ENCODE results near the gene CLINT1. TPM values are rescaled to one million over a fixed set of nuclear protein-coding genes. Genes with fewer than 3 reads are reported as not detected.

The CLINT1 gene
- polyA plus RNA-seq, 1 experiment = 103 TPM

DNA sequence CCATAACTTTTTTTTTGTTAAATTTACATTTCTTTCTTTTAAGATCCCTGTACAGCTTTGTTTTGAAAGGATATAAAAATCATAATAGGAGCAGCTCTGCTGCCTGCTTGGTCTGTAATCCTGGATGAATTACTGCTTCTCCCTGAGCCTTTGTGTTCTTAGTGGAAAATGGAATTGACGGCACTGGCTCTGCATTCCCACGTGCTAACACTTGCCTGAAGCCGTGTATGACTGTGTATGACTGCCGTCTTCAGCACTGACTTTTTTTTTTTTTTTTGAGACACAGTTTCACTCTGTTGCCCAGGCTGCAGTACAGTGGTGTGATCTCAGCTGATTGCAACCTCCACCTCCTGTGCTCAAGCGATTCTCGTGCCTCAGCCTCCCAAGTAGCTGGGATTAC, 123.0 kb downstream of the CLINT1 start:
- DNase-seq (ENCODE audit: low read depth, low spot score) = no peak
- CTCF ChIA-PET = no interaction called here
- Histone ChIP-seq H3K27me3 (ENCODE audit: control insufficient read depth, insufficient read depth, low read length) (no peaks in the 10 kb centered on the region), H3K9me3 (ENCODE audit: control insufficient read depth, insufficient read depth, low read length) (no peaks in the 10 kb centered on the region), H3K4me3 (ENCODE audit: low read depth, low read length) (no peak overlapping the region), H3K27ac (ENCODE audit: low read depth, low read length) (no peak overlapping the region)
- TF ChIP-seq, protein P1, sequence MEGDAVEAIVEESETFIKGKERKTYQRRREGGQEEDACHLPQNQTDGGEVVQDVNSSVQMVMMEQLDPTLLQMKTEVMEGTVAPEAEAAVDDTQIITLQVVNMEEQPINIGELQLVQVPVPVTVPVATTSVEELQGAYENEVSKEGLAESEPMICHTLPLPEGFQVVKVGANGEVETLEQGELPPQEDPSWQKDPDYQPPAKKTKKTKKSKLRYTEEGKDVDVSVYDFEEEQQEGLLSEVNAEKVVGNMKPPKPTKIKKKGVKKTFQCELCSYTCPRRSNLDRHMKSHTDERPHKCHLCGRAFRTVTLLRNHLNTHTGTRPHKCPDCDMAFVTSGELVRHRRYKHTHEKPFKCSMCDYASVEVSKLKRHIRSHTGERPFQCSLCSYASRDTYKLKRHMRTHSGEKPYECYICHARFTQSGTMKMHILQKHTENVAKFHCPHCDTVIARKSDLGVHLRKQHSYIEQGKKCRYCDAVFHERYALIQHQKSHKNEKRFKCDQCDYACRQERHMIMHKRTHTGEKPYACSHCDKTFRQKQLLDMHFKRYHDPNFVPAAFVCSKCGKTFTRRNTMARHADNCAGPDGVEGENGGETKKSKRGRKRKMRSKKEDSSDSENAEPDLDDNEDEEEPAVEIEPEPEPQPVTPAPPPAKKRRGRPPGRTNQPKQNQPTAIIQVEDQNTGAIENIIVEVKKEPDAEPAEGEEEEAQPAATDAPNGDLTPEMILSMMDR (IDR thresholded peaks at IDR 0.05; ENCODE audit: low read depth, low read length) = no peak
- POLR2A ChIA-PET = no interaction called here

Small RNAs within 50 kb of the gene (small RNA-seq; reads per million reads assigned to genes)
- gene AC026407.1 (ENCODE audit: insufficient read length, low read depth) = not detected
- gene RNU6-260P (ENCODE audit: insufficient read length, low read depth) = not detected

Other genes starting within 250 kb of the CLINT1 start
- gene SOX30, start 206.7 kb downstream of the CLINT1 start, polyA plus RNA-seq (2011; rRNA removed) = 0.05 and 0.09 TPM in 2 replicates
- not detected in 2 replicates for gene C5orf52, start 187.6 kb downstream of the CLINT1 start, polyA plus RNA-seq (2011; rRNA removed)
- gene THG1L, start 127.7 kb downstream of the CLINT1 start, polyA plus RNA-seq (2011; rRNA removed) = 18.6 and 21.0 TPM in 2 replicates
- gene LSM11, start 115.4 kb downstream of the CLINT1 start, polyA plus RNA-seq (2011; rRNA removed) = 1.8 and 2.5 TPM in 2 replicates

Measured in AG04450 (cell line).